Measurements from ENCODE around the gene CCKAR.

CCKAR gene

GRCh38 chr4:26450418-26450817 lies 39.9 kb downstream of the CCKAR start:
- DNase-seq: no peak
- Histone ChIP-seq H3K27ac (no peak overlapping the region), H3K4me3 (no peak overlapping the region), H3K27me3 (no peaks in the 10 kb centered on the region), H3K4me1 (no peaks in the 10 kb centered on the region), H3K36me3 (no peaks in the 10 kb centered on the region), H3K9me3 (peaks cover 0 to 4% (median 0%) of the 10 kb centered on the region in 3 donors)
- intact Hi-C loops (cut with DNase I; ENCODE audit: low total_unique reads): loop anchor here (10.0 kb wide), 2 partner anchors 434 to 564 kb away; no protein-coding TSS in a partner anchor
- no peak for TF ChIP-seq CTCF (IDR thresholded peaks at IDR 0.05)

GRCh38 chr4:26447378-26447777 lies 42.9 kb downstream of the CCKAR start:
- H3K27me3 ChIP-seq: no peaks in the 10 kb centered on the region
- DNase-seq: no peak
- peaks cover 0 to 11% (median 0%) of the 10 kb centered on the region in 3 donors for H3K9me3 ChIP-seq
- no peak overlapping the region for H3K4me3 ChIP-seq
- intact Hi-C loops (cut with DNase I; ENCODE audit: low total_unique reads): no loop called here
- TF ChIP-seq CTCF (IDR thresholded peaks at IDR 0.05): no peak
- no peaks in the 10 kb centered on the region for H3K4me1 ChIP-seq
- no peak overlapping the region for H3K27ac ChIP-seq
- no peaks in the 10 kb centered on the region for H3K36me3 ChIP-seq

GRCh38 chr4:26441771-26442170 lies 48.5 kb downstream of the CCKAR start:
- peaks cover 0 to 11% (median 0%) of the 10 kb centered on the region in 3 donors for H3K9me3 ChIP-seq
- no peak overlapping the region for H3K27ac ChIP-seq
- H3K4me1 ChIP-seq: no peaks in the 10 kb centered on the region
- H3K4me3 ChIP-seq: no peak overlapping the region
- intact Hi-C loops (cut with DNase I; ENCODE audit: low total_unique reads): no loop called here
- TF ChIP-seq CTCF (IDR thresholded peaks at IDR 0.05): no peak
- H3K27me3 ChIP-seq: no peaks in the 10 kb centered on the region
- no peak for DNase-seq
- peaks cover under 1 to 6% (median 3%) of the 10 kb centered on the region in 3 donors for H3K36me3 ChIP-seq

- Histone ChIP-seq H3K4me3 (no peak overlapping the region), H3K4me1 (no peaks in the 10 kb centered on the region), H3K36me3 (peaks cover 6 to 8% (median 7%) of the 10 kb centered on the region in 3 donors), H3K9me3 (peaks cover 0 to 11% (median 0%) of the 10 kb centered on the region in 3 donors), H3K27ac (no peak overlapping the region), H3K27me3 (no peaks in the 10 kb centered on the region)
- TF ChIP-seq CTCF (IDR thresholded peaks at IDR 0.05): no peak
- intact Hi-C loops (cut with DNase I; ENCODE audit: low total_unique reads): no loop called here
- DNase-seq: no peak
Observed at GRCh38 chr4:26441102-26441501, 49.2 kb downstream of the CCKAR start.

- Histone ChIP-seq H3K27me3 (no peaks in the 10 kb centered on the region), H3K36me3 (peaks cover 23 to 38% (median 32%) of the 10 kb centered on the region in 3 donors), H3K9me3 (no peaks in the 10 kb centered on the region), H3K27ac (no peak overlapping the region), H3K4me1 (no peaks in the 10 kb centered on the region), H3K4me3 (no peak overlapping the region)
- TF ChIP-seq CTCF (IDR thresholded peaks at IDR 0.05): no peak
- intact Hi-C loops (cut with DNase I; ENCODE audit: low total_unique reads): no loop called here
- no peak for DNase-seq
Observed at GRCh38 chr4:26434030-26434639, 56.1 kb downstream of the CCKAR start.

Data from tibial artery (tissue), 4 donors.